Mucosa of stomach (tissue), 1 donor: Measurements from ENCODE around the gene UGP2.
"Not testable (repeated sequence)": the region's sequence is repeated elsewhere in the genome, so short reads cannot be mapped to it uniquely, and the experiment has no call there.

Experiments used
- H3K27me3 ChIP-seq: one replicate; pipeline ENCODE4 v1.7.0; 2013; ENCODE audit warnings: mild to moderate bottlenecking, low read length; ENCODE audit not compliant: control insufficient read depth, insufficient read depth
- H3K36me3 ChIP-seq: one replicate; pipeline ENCODE4 v1.7.0; 2013; ENCODE audit warnings: low read length; ENCODE audit not compliant: control insufficient read depth, insufficient read depth
- H3K4me1 ChIP-seq: one replicate; pipeline ENCODE4 v1.7.0; 2013; ENCODE audit warnings: mild to moderate bottlenecking, low read length; ENCODE audit not compliant: control insufficient read depth, insufficient read depth
- H3K4me3 ChIP-seq: one replicate; pipeline ENCODE4 v1.7.0; 2013; ENCODE audit warnings: low read length
- H3K9ac ChIP-seq: one replicate; pipeline ENCODE4 v1.7.0; 2013; ENCODE audit warnings: mild to moderate bottlenecking, low read length, moderate library complexity
- H3K9me3 ChIP-seq: one replicate; pipeline ENCODE4 v1.7.0; 2013; ENCODE audit warnings: mild to moderate bottlenecking, low read length, moderate library complexity; ENCODE audit not compliant: control insufficient read depth
- donor health status: Pancreatic carcinoma.

UGP2 gene

GRCh38 chr2:63841254-63842022 is at the start of gene UGP2:
Gene UGP2 (plus strand): TSS chr2:63841896. CDS start chr2:63842186, 290 bp downstream.
- Histone ChIP-seq H3K9me3 (no peaks in the 10 kb centered on the region), H3K36me3 (no peaks in the 10 kb centered on the region), H3K4me3 (peak within 1 kb of the TSS; percentile 86), H3K9ac (peak within 1 kb of the TSS; percentile 95), H3K27me3 (no peaks in the 10 kb centered on the region), H3K4me1 (peaks cover 10% of the 10 kb centered on the region)

DNA sequence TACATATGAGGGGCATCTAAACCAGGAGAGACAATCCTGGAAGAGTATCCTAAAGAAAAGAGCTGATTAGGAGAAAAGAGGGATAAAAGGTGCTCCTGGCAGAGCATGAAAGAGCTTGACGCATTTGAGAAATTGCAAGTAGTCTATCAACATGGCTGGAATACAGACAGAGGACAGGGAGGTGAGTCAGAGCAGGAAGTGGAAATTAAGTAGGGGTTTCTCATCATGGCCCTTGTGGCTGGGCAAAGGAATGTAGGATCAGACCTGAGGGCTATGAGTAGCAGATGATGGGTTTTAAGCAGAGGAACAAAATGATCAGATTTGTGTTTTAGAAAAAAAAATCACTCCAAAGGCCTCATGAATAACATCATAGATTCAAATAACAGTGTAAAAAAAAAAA is 49.2 kb upstream of the UGP2 start:
- Histone ChIP-seq H3K4me1 (no peaks in the 10 kb centered on the region), H3K36me3 (no peaks in the 10 kb centered on the region), H3K4me3 (no peak overlapping the region), H3K9me3 (no peaks in the 10 kb centered on the region), H3K27me3 (no peaks in the 10 kb centered on the region), H3K9ac (no peak overlapping the region)

GRCh38 chr2:63796366-63796765 is 45.3 kb upstream of the UGP2 start:
- Histone ChIP-seq H3K9ac (no peak overlapping the region), H3K9me3 (no peaks in the 10 kb centered on the region), H3K36me3 (no peaks in the 10 kb centered on the region), H3K27me3 (no peaks in the 10 kb centered on the region), H3K4me1 (no peaks in the 10 kb centered on the region), H3K4me3 (no peak overlapping the region)

DNA sequence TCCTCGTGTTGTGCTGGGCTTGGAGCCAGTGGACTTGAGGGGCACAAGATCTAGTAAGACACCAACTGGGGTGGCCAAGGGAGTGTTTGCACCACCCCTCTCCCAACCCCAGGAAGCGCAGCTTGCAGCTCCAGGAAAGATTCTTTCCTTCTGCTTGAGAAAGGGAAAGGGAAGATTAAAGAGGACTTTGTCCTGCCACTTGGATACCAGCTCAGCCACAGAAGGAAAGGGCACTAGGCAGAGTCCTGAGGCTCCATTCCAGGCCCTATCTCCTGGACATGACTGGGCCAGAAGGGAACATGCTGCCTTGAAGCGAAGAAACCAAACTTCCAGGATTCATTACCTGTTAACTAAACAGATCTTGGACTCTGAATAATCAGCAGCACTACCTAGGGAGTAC is 44.9 kb upstream of the UGP2 start:
- Histone ChIP-seq H3K27me3 (no peaks in the 10 kb centered on the region), H3K9ac (no peak overlapping the region), H3K36me3 (no peaks in the 10 kb centered on the region), H3K9me3 (no peaks in the 10 kb centered on the region), H3K4me1 (no peaks in the 10 kb centered on the region), H3K4me3 (no peak overlapping the region)

GRCh38 chr2:63801455-63801854 is 40.2 kb upstream of the UGP2 start:
- H3K9ac ChIP-seq = no peak overlapping the region
- H3K36me3 ChIP-seq = no peaks in the 10 kb centered on the region
- H3K4me1 ChIP-seq = no peaks in the 10 kb centered on the region
- H3K4me3 ChIP-seq = no peak overlapping the region
- H3K9me3 ChIP-seq = no peaks in the 10 kb centered on the region
- H3K27me3 ChIP-seq = no peaks in the 10 kb centered on the region

DNA sequence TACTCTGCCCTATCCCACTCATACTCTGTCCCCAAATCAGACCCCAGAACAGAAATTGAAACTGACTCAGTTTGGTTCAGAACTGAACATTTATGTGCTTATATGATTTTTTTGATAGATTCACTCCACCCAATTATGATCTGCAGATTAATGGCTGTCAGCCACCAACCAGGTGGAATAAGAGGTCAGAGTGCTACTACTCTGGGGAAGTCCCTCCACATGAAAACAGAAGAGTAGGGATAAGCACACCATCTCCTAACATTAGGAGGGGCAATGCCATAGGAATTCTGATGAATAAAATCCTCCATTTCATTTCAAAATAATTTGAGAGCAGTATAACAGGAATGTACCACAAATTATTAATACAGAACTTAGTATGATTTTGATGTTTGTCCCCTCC is 36.3 kb upstream of the UGP2 start:
- no peaks in the 10 kb centered on the region for H3K27me3 ChIP-seq
- no peaks in the 10 kb centered on the region for H3K36me3 ChIP-seq
- no peak overlapping the region for H3K4me3 ChIP-seq
- no peak overlapping the region for H3K9ac ChIP-seq
- no peaks in the 10 kb centered on the region for H3K9me3 ChIP-seq
- H3K4me1 ChIP-seq = no peaks in the 10 kb centered on the region

GRCh38 chr2:63808036-63808435 is 33.7 kb upstream of the UGP2 start:
- not testable (repeated sequence) for H3K36me3 ChIP-seq, H3K9me3 ChIP-seq, H3K9ac ChIP-seq, H3K27me3 ChIP-seq, H3K4me3 ChIP-seq, H3K4me1 ChIP-seq

DNA sequence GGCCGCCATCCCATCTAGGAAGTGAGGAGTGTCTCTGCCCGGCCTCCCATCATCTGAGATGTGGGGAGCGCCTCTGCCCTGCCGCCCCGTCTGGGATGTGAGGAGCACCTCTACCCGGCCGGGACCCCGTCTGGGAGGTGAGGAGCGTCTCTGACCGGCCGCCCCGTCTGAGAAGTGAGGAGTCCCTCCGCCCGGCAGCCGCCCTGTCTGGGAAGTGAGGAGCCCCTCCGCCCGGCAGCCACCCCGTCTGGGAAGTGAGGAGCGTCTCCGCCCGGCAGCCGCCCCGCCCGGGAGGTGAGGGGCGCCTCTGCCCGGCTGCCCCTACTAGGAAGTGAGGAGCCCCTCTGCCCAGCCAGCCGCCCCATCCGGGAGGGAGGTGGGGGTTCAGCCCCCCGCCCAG is 32.8 kb upstream of the UGP2 start:
- H3K36me3 ChIP-seq, H3K9ac ChIP-seq, H3K9me3 ChIP-seq, H3K27me3 ChIP-seq, H3K4me3 ChIP-seq, H3K4me1 ChIP-seq: not testable (repeated sequence)

GRCh38 chr2:63811063-63811462 is 30.6 kb upstream of the UGP2 start:
- Histone ChIP-seq H3K4me3 (no peak overlapping the region), H3K27me3 (no peaks in the 10 kb centered on the region), H3K9me3 (no peaks in the 10 kb centered on the region), H3K36me3 (no peaks in the 10 kb centered on the region), H3K4me1 (no peaks in the 10 kb centered on the region), H3K9ac (no peak overlapping the region)

DNA sequence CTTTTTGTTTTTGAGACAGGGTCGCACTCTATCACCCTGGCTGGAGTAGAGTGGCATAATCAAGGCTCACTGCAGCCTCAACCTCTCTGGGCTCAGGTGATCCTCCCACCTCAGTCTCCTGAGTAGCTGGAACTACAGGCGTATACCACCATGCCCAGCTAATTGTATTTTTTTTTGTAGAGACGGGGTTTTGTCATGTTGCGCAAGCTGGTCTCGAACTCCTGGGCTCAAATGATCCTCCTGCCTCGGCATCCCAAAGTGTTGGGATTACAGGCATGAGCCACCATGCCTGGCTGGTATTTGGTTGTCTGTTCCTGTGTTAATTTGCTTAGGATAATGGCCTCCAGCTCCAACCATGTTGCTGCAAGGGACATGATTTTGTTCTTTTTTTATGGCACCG is 29.8 kb upstream of the UGP2 start:
- not testable (repeated sequence) for H3K4me1 ChIP-seq, H3K27me3 ChIP-seq, H3K9ac ChIP-seq, H3K9me3 ChIP-seq, H3K4me3 ChIP-seq, H3K36me3 ChIP-seq

- H3K9me3 ChIP-seq = no peaks in the 10 kb centered on the region
- no peak overlapping the region for H3K9ac ChIP-seq
- no peaks in the 10 kb centered on the region for H3K36me3 ChIP-seq
- no peaks in the 10 kb centered on the region for H3K4me1 ChIP-seq
- no peak overlapping the region for H3K4me3 ChIP-seq
- H3K27me3 ChIP-seq = no peaks in the 10 kb centered on the region
Observed at GRCh38 chr2:63814114-63814513, 27.6 kb upstream of the UGP2 start.

GRCh38 chr2:63817382-63817781 is 24.3 kb upstream of the UGP2 start:
- H3K4me3 ChIP-seq = no peak overlapping the region
- no peaks in the 10 kb centered on the region for H3K4me1 ChIP-seq
- H3K9me3 ChIP-seq = no peaks in the 10 kb centered on the region
- H3K9ac ChIP-seq = no peak overlapping the region
- H3K27me3 ChIP-seq = no peaks in the 10 kb centered on the region
- H3K36me3 ChIP-seq = no peaks in the 10 kb centered on the region

- H3K27me3 ChIP-seq = no peaks in the 10 kb centered on the region
- H3K36me3 ChIP-seq = no peaks in the 10 kb centered on the region
- H3K4me1 ChIP-seq = no peaks in the 10 kb centered on the region
- no peaks in the 10 kb centered on the region for H3K9me3 ChIP-seq
- H3K4me3 ChIP-seq = no peak overlapping the region
- no peak overlapping the region for H3K9ac ChIP-seq
Observed at GRCh38 chr2:63818271-63818670, 23.4 kb upstream of the UGP2 start.
